UCSD-AML1 (cell line): ENCODE measurements around the gene SLC25A12.
"Not testable (repeated sequence)": the region's sequence is repeated elsewhere in the genome, so short reads cannot be mapped to it uniquely, and the experiment has no call there.

Experiments used
- DNase-seq: peaks from one replicate; lab custom pipeline; 2025; ENCODE audit not compliant: unreplicated experiment; lab: John Stamatoyannopoulos, UW

Gene SLC25A12

DNA sequence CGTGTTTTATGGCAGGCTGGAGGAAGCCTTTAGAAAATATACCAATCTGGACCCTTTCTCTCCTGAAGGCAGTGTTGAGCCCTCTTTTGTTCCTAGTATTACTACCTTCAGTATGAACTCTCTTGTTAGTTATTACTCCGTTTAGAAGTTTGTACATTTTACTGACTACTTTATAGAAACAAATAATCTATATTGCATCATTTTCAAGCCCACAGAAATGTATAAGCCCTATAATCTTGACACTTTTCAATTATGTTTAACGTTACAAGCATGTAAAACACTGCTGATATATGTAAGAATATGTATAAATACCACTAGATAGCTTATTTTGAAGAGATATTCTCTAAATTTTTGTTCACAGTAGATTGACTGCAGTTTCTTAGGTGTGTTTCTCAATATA is 64.0 kb downstream of the SLC25A12 start:
- DNase-seq = no peak

DNA sequence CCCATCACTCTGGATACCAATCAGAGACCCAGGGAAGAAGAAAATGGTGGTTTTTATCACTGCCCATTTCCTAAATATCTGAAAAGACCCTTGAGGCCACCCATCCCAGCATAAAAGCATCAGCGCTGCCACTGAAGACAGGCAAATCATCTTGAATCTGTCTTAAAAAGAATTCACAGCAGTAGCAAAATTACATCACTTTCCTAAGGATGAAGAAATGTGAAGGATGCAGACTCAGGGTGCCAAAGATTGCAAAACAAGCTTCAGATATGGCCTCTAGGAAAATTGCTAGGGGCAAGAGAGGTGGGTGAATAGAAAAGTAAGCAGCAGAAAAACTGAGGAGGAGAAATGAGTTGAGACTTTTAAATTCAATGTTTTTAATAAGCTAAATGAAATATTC is 70.0 kb downstream of the SLC25A12 start:
- no peak for DNase-seq

DNA sequence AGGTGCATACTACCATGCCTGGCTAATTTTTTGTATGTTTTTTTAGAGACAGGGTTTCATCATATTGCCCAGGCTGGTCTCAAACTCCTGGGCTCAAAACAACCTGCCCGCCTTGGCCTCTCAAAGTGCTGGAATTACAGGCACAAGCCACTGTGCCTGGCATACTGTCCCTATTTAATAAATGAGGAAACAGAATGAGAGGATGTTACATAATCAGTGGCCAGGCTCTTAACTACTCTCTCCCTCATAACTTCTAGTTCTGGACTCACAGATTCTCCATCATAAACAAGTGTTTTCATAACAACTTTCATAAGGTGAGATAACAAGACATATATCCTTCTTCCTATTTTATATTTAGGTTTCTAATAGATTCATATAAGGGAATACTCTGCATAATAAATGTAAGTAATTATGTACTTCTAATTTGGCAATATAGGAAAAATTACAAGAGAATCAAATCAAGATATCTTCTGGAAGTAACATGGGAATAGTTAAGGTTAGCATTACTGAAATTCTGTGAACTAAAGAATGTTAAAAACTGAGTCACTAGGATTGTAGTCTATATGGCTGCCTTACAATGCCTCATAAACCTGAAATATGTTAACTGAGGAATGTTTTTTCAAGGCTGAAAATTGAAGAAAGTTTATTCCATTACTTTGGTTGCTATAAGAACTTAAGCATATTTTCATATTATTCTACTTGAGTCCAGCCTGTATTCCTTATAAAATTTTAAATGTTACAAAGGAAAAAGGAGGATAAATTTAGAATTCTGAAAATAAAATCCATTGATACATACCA is 71.3 kb downstream of the SLC25A12 start:
- DNase-seq = no peak

DNA sequence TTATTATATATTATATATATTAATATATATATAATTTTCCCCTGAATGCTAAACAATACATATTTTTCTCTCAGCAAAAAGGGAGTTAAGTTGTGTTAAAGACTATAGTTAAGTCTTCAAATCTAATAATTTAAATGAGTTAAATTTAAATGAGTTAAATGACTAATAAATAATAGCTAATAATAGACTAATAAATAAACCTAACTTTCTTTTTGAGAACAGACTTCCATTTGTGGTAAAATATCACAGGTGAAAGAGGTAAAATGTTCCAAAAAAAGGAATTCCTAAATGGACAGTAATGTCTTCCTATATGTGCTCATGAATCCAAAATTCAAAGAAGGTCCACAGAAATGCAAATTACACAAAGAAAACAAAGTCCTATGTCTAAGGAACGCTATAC is 74.6 kb downstream of the SLC25A12 start:
- DNase-seq = no peak

DNA sequence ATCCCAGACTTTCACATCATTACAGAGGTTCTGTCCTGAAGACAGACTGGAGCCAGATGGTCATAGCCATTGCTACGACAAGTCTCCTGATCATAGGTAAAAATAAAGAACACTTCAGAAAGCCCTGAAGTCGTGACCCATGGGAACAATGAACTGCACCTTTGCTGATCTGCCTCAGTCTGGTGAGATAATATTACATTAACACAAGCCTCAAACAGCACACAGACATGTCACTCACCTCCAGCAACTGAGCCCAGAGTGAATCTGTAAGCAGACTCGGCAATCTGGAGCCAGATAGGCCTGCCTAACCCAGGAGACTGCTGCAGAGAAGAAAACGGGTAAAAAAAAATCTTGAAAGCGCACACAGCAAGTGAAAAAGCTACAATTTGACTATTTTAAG is 79.2 kb downstream of the SLC25A12 start:
- DNase-seq = no peak

DNA sequence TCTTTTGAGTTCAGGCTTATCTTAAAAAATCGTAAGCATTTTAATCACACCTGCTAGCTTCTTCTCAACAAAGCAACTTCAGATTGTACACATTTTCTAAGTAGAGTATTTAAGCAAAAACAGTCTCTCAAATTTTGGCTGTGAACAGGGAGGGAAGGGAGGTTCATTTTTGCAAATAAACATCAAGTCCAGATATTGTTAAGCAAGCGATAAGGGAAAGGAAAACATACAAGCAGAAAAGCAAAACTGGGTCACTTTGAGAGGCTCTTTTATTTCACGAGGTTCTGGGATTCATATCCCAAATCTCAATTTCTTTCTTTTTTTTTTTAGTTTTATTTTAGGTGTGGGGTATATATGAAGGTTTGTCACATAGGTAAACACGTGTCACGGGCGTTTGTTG is 79.9 kb downstream of the SLC25A12 start:
- DNase-seq = no peak

DNA sequence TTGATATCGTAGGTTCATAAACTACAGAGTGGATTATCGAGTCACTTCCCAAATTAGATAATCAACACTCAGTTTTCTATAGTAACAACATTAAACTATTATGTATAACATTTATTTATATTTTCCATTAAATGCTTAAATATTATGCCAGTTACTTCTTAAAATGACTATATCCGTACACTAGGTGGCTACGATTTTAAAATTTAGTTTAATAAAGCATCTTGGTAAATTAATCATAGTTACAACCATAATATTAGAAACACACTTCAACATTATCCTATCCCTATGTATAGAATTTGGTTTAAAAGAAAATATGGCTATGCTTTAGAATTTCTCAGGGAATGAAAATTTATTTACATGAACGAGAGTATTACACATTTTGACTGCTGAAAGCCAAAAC is 80.3 kb downstream of the SLC25A12 start:
- DNase-seq = no peak

DNA sequence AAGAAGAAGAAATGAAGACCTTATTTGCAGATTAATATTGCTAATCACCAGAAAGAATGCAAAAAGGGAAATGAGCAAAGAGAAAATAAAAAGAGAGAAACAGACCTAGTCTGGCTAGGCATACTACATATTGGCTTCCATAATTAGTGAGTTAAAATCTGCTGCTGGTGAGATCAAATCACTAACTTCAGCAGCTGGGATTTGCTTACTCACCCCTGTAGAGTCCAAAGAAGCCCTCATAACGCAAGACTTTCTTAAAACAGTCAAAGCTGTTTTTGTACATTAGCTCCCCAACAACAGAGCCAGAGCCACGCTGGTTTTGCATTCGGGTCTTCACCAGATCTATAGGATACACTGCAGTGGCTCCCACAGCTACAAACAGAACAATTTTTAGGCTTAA is 80.9 kb downstream of the SLC25A12 start:
- no peak for DNase-seq

DNA sequence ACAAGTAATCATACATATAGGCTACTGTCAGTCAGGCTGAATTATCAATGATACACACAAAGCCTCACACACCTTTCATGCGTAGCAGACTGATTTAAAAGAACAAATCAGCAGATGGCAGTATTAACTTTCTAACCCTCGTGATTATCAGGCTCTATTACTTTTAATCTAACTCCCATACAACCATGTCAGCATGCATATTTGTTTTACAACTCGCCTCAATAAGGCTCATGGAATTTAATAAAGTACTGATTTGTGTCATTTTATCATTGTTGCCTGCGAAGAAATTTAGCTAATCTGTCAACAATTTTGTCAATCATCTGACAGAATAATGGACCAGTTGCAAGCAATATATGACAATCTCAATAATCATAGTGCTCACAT is 82.8 kb downstream of the SLC25A12 start:
- DNase-seq = no peak

DNA sequence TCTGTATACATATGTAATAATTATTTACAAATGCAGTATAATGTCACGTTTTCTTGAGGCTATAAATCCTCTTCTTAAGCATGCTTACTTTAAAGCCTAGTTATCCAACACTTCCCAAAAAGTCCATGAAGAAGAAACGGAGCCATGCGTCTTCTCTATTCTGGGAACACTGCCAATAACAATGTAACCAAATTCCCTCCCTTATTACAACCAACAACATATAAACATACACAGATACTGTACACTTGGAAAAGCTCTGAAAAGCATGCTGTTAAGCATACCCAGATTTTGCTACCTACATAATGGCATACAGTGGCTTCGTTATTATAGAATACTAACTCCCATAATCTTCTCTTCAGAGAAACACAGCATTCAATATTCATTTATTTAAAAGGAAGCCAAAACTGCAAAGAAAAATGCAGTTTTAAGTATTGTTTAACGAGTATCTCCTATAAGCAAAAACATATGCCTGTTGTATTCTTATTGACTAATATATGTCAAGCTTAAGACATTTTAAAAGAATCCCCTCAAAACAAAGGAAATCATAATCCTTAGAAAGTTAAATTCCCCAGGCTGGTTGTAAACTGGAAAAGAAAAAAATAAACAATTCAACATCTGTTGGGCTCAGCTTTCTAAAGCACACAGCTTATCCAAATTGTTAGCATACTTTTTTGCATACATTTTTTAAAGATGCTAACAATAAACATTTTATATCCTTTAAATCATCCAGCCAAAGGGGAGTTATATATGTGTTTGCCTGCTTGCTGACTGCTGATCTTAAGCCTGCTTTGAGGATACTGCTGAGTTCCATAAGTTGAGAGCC is 83.4 kb downstream of the SLC25A12 start:
- no peak for DNase-seq

DNA sequence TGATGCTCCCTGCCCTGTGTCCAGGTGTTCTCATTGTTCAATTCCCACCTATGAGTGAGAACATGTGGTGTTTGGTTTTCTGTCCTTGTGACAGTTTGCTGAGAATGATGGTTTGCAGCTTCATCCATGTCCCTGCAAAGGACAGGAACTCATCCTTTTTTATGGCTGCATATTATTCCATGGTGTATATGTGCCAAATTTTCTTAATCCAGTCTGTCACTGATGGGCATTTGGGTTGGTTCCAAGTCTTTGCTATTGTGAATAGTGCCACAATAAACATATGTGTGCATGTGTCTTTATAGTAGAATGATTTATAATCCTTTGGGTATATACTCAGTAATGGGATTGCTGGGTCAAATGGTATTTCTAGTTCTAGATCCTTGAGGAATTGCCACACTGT is 85.2 kb downstream of the SLC25A12 start:
- not testable (repeated sequence) for DNase-seq

DNA sequence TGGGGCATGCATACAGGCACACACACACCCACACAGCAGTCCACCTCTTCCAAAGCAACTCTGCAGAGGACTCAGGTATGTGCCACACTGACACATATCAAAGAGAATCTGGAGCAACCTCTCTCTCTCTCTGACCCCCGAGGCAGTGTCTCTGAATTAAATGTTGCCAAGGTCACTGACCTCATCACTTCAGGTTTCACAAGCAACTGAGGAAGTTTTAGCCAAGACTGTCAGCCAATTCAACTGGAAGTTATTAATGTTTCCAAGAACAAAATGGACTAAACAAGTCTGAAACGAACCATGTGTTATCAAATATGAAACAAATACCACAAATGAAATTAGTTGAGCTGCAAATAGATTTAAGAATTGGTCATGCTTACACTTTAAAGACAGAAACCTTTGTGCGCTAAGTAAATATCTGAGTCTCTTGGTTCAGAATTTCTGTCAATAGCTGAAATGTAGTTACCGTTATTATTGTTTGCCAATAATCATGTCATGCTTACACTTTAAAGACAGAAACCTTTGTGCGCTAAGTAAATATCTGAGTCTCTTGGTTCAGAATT is 86.1 kb downstream of the SLC25A12 start:
- DNase-seq = no peak

DNA sequence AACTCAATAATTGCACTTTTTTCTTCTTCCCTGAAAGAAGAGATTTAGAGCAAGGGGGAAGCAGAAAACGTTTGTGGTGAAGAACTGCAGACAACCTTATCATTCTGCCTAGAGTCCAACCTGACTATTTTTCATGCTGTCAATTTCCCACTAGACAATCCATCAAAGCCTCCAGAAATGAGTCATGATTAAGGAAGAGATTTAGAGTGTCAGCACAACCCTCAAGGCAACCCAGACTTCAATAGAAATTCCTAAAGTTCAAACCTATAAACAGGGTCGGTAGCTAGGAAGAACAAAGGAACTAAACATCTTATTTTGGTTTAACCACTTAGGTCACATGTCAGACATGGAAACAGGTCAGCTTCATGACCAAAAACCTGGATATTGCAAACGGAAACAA is 86.9 kb downstream of the SLC25A12 start:
- DNase-seq = no peak

DNA sequence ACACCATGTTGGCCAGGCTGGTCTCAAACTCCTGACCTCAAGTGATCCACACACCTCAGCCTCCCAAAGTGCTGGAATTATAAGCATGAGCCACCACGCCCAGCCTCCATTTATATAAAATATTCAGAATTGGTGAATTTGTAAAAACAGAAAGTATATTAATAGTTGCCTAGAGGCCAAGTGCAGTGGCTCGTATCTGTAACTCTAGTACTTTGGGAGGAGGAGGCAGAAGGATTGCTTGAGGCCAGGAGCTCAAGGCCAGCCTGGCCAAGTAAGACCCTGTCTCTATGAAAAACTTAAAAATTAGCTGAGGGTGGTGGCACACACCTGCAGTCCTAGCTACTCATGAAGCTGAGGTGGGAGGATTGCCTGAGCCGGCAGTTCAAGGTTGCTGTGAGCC is 89.6 kb downstream of the SLC25A12 start:
- no peak for DNase-seq

DNA sequence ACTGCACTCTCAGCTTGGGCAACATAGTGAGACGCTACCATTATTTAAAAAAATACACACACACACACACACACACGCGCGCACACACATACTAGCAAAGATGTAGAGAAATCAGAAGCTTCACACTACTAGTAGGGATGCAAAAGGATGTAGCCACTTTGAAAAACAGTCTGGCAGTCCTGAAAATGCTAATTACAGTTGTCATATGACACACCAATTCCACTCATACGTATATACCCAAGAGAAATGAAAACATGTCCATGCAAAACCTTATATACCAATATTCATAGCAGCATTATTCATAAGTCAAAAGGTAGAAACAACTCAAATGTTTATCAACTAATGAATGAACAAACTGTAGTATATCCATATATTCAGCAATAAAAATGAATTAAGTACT is 90.3 kb downstream of the SLC25A12 start:
- DNase-seq = no peak

DNA sequence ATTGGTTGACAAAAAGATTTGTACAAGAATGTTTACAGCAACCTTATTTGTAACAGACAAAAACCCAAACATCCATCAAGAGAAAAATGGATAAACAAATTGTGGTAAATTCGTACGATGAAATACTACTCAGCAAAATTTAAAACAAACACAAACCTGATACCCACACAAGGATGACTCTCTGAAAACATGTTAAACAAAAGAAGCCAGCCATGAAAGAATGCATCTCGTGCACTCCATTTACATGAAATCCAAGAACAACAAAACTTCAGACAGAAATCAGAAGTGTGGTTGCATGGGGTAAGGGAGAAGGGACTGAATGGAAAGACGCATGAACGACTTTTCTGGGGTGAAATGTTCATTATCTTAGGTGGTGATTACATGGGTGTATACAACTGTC is 93.4 kb downstream of the SLC25A12 start:
- DNase-seq = no peak

DNA sequence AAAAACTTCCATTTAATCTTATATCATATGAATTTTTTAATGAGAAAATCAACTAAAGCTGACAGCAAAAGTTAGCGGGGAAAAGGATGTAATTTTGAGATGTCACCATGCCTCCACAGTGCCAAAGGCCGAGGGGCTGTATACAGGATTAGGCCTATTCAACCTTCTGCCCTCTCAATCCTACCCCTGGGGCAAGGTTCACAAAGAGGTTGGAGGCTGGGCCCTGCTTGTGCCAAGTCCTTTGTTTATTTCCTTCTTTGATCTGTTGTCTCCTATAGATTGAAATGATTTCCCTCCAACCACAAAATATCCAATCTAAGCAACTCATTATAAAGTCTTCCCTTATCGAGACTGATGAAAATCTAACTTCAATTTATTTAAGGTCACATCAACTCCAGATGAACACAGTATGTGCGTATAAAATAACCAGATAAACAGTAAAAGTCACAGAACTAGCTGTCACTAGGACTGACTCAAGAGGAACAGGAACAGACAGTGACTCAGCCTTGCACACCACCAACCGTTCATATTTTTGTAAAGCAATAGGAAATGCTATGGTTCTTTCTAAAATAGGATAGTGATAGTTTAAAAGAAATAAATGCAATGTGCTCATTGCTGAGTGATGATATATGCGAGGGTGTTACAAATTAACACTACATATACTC is 95.8 kb downstream of the SLC25A12 start:
- no peak for DNase-seq

DNA sequence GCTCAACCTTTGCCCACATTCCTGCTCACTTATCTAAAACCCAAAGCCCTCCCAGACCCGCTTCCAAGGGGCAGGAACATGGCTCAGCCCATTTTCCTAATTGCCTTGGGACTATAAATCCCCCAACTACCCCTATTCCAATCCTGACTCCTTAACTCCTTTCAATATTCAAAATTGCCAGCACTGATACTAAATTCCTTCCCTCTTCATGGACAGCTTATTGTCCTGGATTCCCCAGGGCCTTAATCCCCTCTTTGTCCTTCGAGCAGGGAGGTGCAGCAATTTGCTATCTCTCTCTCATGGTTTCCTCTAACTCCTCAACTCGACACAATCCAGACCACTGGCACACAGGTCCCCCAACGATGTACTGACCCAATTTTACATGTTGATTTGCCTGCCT is 99.1 kb downstream of the SLC25A12 start:
- DNase-seq = no peak

DNA sequence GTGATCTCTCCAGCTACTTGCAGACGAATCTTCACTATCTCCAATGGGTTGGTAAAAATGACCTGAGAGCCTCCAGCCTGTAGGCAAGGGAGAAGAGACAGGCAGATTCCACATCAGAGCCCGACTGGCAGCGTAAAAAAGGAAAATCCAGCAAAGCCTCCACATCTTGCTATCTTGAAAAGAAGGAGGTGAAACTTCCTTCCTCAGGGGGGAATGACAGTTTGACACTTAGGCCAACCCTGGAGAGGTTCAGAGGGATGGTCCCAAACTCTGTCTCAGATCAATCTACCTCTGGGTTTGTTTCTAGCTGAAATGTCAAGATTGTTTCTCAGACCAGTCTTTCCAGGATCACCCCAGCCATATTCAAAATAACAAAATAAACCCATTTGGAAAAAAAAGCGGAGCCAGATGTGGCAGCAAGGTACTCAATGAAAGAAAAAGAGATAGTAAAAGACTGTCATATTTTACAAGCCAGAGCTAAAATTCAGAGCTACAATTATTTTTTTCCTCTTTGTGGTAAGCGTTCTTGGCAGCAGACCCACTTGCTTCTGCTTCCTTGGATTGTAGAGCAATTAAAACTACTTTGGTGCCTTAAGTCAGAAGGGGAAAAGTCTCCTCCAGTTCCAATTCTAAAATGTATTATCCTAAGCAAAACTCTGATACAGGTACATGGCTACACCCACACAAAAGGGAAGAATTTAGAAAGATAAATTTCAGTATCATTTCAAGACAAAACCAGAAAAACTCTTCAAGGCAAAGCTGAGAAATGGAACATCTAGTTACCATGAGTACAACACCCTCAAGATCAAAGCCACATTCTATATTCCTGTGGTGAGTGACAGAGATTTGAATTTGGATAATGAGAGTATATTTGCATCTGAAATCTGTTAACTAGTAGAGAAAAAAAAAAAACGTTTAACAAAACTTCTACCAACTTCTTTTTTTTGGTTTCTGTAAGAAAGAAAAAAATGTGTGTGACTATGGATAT is 100.1 kb downstream of the SLC25A12 start:
- DNase-seq = no peak

DNA sequence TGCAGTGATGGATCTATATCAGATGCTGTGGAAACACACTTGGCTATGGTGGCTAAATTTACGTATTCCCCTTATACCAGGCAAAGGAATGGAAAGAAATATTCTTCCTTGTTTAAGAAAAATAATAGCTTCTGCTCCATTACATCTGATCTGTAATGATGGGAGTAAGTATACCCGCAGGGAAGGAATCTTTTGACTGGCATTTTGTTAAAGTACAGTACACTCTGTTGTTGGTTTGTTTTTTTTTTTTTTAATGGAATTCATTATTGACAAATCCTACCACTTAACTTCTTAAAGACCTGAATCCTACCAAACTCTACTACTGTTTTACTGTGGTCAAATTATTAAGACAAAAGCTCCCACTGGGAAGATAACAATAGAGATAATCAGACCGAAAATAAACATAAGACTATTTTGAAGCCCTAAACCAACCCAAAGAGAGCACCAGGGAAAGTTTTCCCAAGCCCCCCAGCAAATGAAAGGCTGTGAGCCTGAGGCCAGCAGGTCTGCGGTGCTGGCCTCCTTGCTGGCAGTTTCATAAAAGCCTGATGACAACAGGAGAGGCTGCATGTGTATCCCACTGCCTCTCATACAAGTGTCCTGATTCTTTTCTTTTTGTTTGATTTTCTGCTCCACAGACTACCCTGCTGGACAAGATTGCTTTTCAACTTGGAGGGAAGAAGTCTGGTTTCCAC is 101.0 kb downstream of the SLC25A12 start:
- DNase-seq = no peak
